GM15510 (cell line): ENCODE measurements around the gene TOB2.

Experiments used
- POLR2A ChIP-seq: IDR thresholded peaks from 3 replicates; pipeline ENCODE4 v1.6.1; 2011; ENCODE audit warnings: borderline replicate concordance; ENCODE audit not compliant: insufficient read length; ENCODE audit errors: extremely low read depth

TOB2 gene, protein sequence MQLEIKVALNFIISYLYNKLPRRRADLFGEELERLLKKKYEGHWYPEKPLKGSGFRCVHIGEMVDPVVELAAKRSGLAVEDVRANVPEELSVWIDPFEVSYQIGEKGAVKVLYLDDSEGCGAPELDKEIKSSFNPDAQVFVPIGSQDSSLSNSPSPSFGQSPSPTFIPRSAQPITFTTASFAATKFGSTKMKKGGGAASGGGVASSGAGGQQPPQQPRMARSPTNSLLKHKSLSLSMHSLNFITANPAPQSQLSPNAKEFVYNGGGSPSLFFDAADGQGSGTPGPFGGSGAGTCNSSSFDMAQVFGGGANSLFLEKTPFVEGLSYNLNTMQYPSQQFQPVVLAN

DNA sequence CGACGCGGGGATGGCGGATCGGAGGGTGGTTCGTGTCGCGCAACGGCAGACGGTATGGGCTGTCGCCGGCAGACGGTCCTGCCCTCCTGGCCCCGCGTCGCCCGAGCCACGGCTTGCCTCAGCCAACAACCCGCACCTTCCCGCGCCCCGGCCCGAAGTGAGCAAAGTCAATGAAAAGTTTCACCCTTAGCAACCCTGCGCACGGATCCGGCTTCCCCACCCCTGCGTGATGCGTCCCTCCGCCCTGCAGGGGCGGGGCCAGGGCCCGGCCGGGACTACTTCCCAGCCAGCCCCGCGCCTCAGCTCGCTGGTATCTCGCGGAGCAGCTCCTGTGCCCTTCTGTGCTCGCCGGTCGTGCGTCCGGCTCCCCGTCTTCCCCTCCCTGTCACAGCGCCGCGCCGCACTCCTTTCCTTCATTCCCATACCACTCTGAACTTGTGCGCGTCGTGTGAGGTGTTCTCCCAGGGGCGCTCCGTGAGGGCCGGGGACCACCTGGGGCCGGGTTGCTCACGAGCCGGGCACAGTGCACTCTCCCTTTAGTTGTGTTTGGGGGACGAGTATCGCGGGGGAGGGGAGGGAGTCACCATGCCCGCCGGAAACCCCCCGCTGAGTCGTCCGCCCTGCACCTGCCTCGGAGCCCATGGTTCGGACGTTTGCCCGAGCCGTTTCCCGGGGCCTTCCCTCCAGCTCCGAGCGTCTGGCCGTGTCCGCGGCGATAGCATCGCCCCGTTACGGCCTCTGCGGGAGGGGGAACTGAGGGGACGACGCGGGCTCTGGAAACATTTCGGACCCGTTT, at the start of gene TOB2:
TSS of gene TOB2 (minus strand) at position 163 of the 796 bp plus-strand sequence. CDS start 9,456 bp downstream, outside the sequence.
- TF ChIP-seq POLR2A = peak; percentile 99

DNA sequence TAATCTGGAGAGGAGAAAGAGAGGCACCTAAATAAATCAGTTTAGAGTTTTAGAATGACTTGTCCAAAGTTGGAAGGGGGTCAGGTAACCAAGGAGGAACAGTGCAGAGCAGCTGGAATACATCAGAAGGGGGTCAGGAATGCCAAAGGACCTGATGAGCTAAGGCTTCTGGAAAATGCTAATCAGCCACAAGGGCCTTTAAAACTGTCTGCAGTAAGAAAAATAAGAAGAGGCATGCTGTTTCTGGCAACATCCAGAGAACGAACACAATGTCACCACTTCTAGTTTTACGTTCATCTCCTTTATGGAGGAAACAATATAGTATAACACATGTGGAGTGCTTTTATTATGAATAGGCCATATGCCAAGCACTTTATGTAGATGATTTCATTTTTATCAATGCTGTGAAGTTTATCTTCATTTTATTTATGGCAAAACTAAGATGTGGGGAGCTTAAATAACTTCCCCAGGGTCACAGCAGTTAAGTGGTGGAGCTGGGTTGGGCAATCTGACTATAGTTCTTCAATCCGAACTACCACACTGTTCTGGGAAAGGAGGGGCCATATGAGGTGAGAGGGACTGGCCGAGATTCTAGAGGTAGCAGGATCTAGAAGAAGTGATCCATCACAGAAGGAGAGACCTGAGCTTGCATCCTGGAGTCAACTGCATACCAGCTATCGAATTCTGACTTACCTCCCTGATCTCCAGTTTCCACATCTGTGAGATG, 44.9 kb upstream of the TOB2 start:
- no peak for TF ChIP-seq POLR2A

DNA sequence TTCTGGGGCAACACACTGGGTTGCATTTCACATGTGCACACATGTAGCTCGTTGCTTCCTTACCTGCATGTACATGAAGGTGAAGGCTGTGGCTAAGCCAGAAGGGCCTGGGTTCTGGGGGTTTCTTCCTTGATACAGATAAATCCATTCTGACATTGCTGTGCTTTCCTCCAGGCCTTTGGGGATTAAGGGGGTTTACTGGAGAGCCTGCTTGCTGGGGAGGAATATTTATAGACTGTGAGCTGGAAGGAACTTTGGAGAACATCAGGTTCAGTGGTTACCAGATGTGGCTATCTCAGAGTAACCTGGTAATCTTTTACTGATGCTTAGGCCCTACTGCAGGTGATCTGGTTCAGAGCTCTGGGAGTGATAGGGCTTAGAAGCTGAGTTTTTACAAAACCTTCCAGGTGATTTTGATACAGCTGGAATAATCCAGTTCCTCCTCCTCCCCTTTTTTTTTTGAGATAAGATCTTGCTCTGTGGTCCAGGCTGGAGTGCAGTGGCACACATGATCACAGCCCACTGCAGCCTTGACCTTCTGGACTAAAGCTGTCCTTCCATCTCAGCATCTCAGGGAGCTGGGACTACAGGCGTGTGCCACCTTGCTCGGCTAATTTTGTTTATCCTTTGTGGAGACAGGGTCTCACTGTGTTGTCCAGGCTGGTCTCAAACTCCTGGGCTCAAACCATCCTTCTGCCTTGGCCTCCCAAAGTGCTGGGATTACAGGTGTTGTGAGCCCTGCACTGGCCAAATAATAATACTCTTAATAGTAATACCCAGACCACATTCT, 42.2 kb upstream of the TOB2 start:
- TF ChIP-seq POLR2A = no peak

DNA sequence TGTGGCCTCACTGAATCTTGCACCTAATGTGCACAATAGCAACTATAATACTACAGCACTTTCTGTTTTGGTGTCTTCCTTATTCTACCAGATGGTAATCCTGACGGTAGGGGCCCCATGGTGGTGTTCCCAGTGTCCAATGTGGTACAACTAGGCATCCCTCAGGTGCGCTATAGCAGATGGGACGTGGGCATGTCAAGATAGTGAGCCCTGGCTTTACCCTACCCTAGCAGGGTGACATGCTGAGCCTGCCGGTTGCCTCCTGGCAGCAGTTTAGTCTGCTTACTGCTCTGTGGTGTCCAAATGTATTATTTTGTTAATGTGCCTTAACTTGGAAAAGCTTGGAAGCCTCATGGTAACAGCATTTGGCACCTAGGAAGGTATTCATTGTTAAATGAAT, 41.5 kb upstream of the TOB2 start:
- TF ChIP-seq POLR2A = no peak

DNA sequence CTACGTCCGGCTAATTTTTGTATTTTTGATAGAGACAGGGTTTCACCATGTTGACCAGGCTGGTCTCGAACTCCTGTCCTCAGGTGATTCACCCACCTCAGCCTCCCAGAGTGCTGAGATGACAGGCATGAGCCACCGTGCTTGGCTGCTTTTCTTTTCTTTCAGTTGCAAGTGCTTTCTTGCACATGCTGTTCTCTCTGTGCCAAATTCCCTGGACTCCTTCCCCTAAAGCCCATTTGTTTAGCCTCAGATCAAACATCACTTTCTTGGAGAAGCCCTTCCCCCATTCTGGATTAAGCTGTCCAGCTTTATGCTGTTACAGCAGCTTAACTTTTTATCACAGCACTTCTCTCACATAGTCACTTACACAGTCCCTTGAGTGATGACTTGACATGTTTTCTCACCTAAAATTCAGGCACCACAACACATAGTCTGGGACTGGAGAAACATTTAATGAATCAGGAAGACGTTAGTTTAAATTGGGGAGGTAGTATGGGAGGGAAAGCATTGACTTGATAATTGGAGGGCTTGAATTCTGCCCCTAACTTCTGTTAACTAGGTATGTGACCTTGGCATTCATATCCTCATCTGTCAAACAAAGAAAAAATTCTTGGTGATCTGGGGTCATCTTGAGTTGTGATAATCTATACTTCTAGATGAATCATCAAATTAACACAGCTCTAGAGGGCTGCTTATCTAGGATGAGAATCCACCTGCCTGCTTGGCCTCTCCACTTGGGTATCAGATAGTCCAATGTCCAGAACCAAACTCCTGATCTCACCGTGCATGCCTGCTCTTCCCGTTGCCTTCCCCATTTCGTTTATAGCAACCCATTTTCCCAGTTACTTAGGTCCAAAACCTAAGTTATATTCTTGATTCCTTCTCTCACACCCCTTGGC, 40.7 kb upstream of the TOB2 start:
- TF ChIP-seq POLR2A = no peak

DNA sequence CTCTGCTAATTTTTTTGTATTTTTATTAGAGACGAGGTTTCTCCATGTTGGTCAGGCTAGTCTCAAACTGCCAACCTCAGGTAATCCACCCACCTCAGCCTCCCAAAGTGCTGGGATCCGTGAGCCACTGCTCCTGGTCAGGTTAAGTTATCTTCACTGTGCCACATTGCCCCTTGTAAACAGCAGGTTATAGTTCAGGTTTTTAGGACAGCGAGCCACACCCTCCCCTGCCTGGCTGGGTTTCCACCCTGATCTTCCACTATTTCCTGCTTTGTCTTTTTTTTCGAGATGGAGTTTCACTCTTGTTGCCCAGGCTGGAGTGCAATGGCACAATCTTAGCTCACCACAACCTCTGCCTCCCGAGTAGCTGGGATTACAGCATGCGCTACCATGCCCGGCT, 38.4 kb upstream of the TOB2 start:
- TF ChIP-seq POLR2A = no peak

DNA sequence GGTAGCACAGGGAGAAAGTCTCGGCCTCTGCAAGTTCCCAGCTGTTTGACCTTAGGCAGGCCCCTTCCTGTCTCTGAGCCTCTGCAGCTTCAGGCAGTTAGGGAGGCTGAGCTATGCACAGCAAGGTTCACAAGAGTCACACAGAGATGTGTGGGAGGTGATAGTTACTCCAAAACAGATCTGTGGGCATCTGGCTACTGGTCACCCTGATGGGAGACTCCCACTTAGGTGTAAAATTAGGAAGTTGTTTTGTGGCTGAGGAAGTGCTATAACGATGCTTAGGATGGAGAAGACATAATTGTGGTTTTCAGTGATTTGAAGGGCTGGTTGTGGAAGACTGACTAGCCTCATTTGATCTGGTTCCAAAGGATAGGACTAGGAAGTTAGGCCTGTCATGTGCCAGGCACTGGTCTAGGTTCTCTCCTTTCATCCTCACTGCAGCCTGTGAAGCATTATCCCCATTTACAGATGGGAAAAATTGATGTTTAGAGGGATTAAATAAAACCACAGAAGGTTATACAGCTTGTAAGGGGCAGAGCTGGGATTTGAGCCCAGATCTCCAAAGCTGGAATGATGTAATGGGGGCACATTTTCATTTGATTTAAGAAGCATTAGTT, 35.8 kb upstream of the TOB2 start:
- TF ChIP-seq POLR2A = no peak

DNA sequence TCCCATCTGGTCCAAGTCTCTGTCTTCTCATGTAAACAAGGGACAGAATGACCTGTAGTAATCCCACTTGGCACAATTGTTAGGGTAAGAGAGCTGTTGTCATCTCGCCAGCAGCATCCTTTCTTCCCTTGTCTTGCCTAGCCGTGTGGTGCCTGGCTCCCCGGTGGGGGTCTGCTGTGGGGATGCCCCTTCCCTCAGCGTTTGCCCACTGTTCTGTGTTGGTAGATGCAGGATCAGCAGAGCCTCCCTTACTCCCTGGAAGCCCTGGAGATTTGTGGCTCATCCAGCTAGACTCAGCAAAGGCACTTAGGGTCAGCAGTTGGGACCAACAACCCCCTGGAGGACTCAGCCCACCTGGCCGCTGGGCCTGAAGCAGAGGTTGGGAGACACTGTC, 35.3 kb upstream of the TOB2 start:
- no peak for TF ChIP-seq POLR2A

DNA sequence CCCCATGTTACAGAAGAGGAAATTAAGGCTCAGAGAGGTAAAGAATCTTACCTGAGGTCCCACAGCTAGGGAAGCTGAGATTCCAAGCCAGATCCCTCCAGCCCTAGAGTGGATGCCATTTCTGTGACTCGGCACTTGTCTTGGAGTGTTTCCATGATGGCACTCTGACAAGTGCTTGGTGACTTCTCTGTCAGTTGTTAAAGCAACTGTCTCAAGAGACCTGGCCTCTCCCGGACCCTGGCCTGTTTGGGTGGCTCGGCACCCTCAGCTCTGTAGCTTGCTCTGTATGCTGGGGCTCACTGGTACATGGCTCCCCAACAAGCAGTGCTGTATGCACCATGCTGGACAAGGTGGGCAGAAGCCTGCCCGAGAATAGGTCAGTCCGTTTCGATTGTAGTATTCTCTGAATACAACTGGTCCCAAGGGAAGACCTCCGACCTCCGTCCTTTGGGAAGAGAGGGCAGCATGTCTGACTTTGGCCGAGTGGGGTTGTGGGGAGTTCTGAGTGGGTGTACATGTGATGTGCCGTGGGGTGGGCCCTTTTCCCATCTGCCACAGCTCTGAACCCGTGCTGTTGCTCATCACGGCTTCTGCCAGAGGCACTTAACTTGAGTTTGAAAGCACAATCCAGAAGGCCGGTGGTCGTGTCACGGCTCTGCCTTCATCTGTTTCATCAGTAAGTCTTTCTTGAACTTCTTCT, 34.7 kb upstream of the TOB2 start:
- no peak for TF ChIP-seq POLR2A

DNA sequence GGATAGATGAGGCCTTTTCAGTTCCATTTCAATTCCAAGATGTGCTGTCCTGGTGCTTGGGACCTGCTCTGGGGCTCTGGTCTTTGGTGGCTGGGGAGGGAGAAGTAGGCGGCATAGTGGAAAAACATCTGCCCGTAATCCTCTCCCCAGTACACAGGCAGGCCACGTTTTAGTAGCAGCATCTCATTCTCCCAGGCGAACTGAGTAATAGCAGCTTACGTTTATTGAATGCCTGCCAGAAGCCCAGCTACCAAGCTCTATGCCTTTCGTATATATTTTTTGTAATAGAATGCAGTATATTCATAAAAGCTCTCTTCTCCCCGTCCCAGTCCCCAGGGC, 33.8 kb upstream of the TOB2 start:
- TF ChIP-seq POLR2A = no peak

DNA sequence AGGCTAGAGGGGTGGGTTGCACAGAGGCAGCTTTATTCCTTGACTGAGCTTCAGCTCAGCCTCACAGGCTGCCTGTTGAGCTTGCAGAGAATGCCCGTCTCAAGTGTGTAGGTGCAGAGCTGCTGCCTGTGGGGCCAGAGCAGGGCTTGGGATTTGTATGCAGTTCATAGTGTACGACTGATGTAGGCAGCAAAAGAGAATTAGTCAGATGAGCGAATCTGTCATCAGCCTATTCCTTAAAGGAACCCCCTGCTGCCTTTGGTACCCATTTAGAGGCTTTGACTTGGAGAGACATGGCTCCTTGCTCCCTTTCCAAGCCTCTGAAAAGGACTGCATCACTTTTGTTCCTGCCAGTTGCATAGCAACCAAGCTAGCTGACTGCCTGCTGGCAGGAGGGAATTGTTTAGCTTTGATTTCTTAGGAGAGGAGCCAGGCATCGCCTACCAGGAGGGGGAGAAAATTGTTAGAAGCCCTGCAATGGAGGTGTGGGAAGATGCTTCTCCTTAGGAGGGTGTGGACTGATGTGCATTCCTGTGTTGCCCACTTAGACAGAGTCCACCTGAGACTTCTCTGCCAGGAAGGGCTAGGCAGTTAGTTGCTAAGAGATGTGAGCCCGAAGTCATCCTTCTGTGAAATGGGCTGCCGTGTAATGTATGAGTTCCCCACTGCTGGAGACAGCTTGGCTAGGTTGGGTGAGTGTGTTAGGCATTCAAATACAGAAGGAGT, 33.2 kb upstream of the TOB2 start:
- TF ChIP-seq POLR2A = no peak

DNA sequence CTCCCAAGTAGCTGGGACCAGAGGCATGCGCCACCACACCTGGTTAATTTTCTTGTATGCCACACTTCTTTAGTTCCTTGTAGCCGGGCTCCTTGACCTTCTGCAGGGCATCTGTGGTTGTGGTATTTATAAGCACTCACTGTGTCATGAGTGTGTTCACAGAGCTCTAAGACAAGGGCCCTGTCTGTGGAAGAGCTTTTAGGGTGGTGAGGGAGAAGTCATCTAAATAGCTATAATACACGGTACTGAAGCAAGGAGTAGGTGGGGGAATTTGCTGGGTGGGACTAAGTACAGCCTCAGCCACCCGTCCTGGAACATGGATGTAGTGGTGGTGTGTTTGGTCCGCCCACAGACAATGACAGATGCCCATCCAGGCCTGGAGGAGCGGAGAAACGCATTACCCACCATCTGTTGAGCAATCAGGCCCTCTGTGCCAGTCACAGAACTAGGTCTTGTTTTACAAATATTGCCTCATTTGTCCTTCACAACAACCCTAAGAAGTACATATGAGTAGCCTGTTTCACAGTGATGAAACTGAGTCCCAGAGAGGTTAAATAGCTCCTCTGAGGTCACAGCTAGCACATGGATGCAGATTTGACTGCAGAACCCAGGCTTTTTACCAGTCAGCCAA, 32.4 kb upstream of the TOB2 start:
- no peak for TF ChIP-seq POLR2A
